ENCODE results near the gene FBLIM1.

FBLIM1 gene

GRCh38 chr1:15735304-15736037, 23.1 kb upstream of the FBLIM1 start:
- no peak overlapping the region for H3K4me3 ChIP-seq (ENCODE audit: low read depth, low read length)
- no peak for TF ChIP-seq CTCF (IDR thresholded peaks at IDR 0.05; ENCODE audit: low read depth, low read length)

GRCh38 chr1:15736038-15736891, 22.3 kb upstream of the FBLIM1 start, which contains the start of gene SLC25A34:
Gene SLC25A34, plus strand, starts transcription at chr1:15736258. Its CDS starts 228 bp downstream, at chr1:15736486.
- no peak for TF ChIP-seq CTCF (IDR thresholded peaks at IDR 0.05; ENCODE audit: low read depth, low read length)
- no peak within 1 kb of the TSS for H3K4me3 ChIP-seq (ENCODE audit: low read depth, low read length)

GRCh38 chr1:15736892-15737261, 21.7 kb upstream of the FBLIM1 start:
- TF ChIP-seq CTCF (IDR thresholded peaks at IDR 0.05; ENCODE audit: low read depth, low read length) = no peak

GRCh38 chr1:15737324-15738319, 21.0 kb upstream of the FBLIM1 start:
- no peak for TF ChIP-seq CTCF (IDR thresholded peaks at IDR 0.05; ENCODE audit: low read depth, low read length)
- H3K4me3 ChIP-seq (ENCODE audit: low read depth, low read length) = no peak overlapping the region

More at GRCh38 chr1:15736892-15737261, 21.7 kb upstream of the FBLIM1 start:
- H3K4me3 ChIP-seq (ENCODE audit: low read depth, low read length) = no peak overlapping the region

- no peak overlapping the region for H3K4me3 ChIP-seq (ENCODE audit: low read depth, low read length)
- TF ChIP-seq CTCF (IDR thresholded peaks at IDR 0.05; ENCODE audit: low read depth, low read length) = no peak
Observed at GRCh38 chr1:15738416-15739113, 20.0 kb upstream of the FBLIM1 start.

- TF ChIP-seq CTCF (IDR thresholded peaks at IDR 0.05; ENCODE audit: low read depth, low read length) = no peak
- H3K4me3 ChIP-seq (ENCODE audit: low read depth, low read length) = no peak overlapping the region
Observed at GRCh38 chr1:15739259-15739658, 19.3 kb upstream of the FBLIM1 start.

All from WI38 (cell line).